Measurements from ENCODE around the gene PRPF40B. TPM values are rescaled to one million over a fixed set of nuclear protein-coding genes. Genes with fewer than 3 reads are reported as not detected.
"Not testable (repeated sequence)": the region's sequence is repeated elsewhere in the genome, so short reads cannot be mapped to it uniquely, and the experiment has no call there.

PRPF40B gene
- total RNA-seq, 1 donor from 2014 or later = 6.3 TPM

- DNase-seq (ENCODE audit: extremely low read depth, low read depth, low spot score) = no peak
Observed at GRCh38 chr12:49609059-49609874, 14.1 kb upstream of the PRPF40B start.

- DNase-seq (ENCODE audit: extremely low read depth, low read depth, low spot score) = no peak
Observed at GRCh38 chr12:49609875-49610154, 13.5 kb upstream of the PRPF40B start.

- DNase-seq (ENCODE audit: extremely low read depth, low read depth, low spot score) = not testable (repeated sequence)
Observed at GRCh38 chr12:49610785-49611184, 12.6 kb upstream of the PRPF40B start.

- no peak for DNase-seq (ENCODE audit: extremely low read depth, low read depth, low spot score)
Observed at GRCh38 chr12:49612210-49612609, 11.2 kb upstream of the PRPF40B start.

- no peak for DNase-seq (ENCODE audit: extremely low read depth, low read depth, low spot score)
Observed at GRCh38 chr12:49615725-49616124, 7.6 kb upstream of the PRPF40B start.

GRCh38 chr12:49616533-49617219, 6.7 kb upstream of the PRPF40B start:
- no peak for DNase-seq (ENCODE audit: extremely low read depth, low read depth, low spot score)

GRCh38 chr12:49618576-49618975, 4.8 kb upstream of the PRPF40B start:
- no peak for DNase-seq (ENCODE audit: extremely low read depth, low read depth, low spot score)

GRCh38 chr12:49619286-49619685, 4.1 kb upstream of the PRPF40B start:
- DNase-seq (ENCODE audit: extremely low read depth, low read depth, low spot score) = no peak

- DNase-seq (ENCODE audit: extremely low read depth, low read depth, low spot score) = no peak
Observed at GRCh38 chr12:49621651-49622500, 1.5 kb upstream of the PRPF40B start.

GRCh38 chr12:49622501-49623141, 740 bp upstream of the PRPF40B start:
- DNase-seq (ENCODE audit: extremely low read depth, low read depth, low spot score) = no peak

GRCh38 chr12:49624921-49625577, 1.7 kb downstream of the PRPF40B start:
- no peak for DNase-seq (ENCODE audit: extremely low read depth, low read depth, low spot score)

- DNase-seq (ENCODE audit: extremely low read depth, low read depth, low spot score) = no peak
Observed at GRCh38 chr12:49626169-49626835, 2.9 kb downstream of the PRPF40B start.

- no peak for DNase-seq (ENCODE audit: extremely low read depth, low read depth, low spot score)
Observed at GRCh38 chr12:49626836-49627235, 3.5 kb downstream of the PRPF40B start.

- no peak for DNase-seq (ENCODE audit: extremely low read depth, low read depth, low spot score)
Observed at GRCh38 chr12:49627752-49628360, 4.5 kb downstream of the PRPF40B start.

- DNase-seq (ENCODE audit: extremely low read depth, low read depth, low spot score) = no peak
Observed at GRCh38 chr12:49631336-49631907, 8.1 kb downstream of the PRPF40B start.

GRCh38 chr12:49632401-49632800, 9.0 kb downstream of the PRPF40B start:
- DNase-seq (ENCODE audit: extremely low read depth, low read depth, low spot score) = no peak

GRCh38 chr12:49632986-49633702, 9.8 kb downstream of the PRPF40B start:
- no peak for DNase-seq (ENCODE audit: extremely low read depth, low read depth, low spot score)

- no peak for DNase-seq (ENCODE audit: extremely low read depth, low read depth, low spot score)
Observed at GRCh38 chr12:49633703-49634345, 10.5 kb downstream of the PRPF40B start.

Measured in glomerular endothelial cell (primary cell).